ENCODE measurements around the gene CLASP1.
"Not testable (repeated sequence)": the region's sequence is repeated elsewhere in the genome, so short reads cannot be mapped to it uniquely, and the experiment has no call there.

The CLASP1 gene

GRCh38 chr2:121468936-121469335 lies 180.3 kb downstream of the CLASP1 start:
- no peak for DNase-seq

- DNase-seq: no peak
Measured at GRCh38 chr2:121459291-121459690, 190.0 kb downstream of the CLASP1 start.

GRCh38 chr2:121456325-121456724 lies 192.9 kb downstream of the CLASP1 start:
- no peak for DNase-seq

GRCh38 chr2:121455446-121455845 lies 193.8 kb downstream of the CLASP1 start:
- no peak for DNase-seq

- no peak for DNase-seq
Measured at GRCh38 chr2:121454549-121455090, 194.6 kb downstream of the CLASP1 start.

GRCh38 chr2:121451398-121451797 lies 197.9 kb downstream of the CLASP1 start:
- DNase-seq: no peak

GRCh38 chr2:121450301-121450700 lies 199.0 kb downstream of the CLASP1 start:
- DNase-seq: no peak

GRCh38 chr2:121446647-121447241 lies 202.5 kb downstream of the CLASP1 start:
- no peak for DNase-seq

- DNase-seq: no peak
Measured at GRCh38 chr2:121442889-121443288, 206.4 kb downstream of the CLASP1 start.

GRCh38 chr2:121438290-121438689 lies 211.0 kb downstream of the CLASP1 start:
- not testable (repeated sequence) for DNase-seq

GRCh38 chr2:121436918-121437317 lies 212.3 kb downstream of the CLASP1 start:
- no peak for DNase-seq

- no peak for DNase-seq
Measured at GRCh38 chr2:121435790-121436189, 213.5 kb downstream of the CLASP1 start.

GRCh38 chr2:121431214-121431613 lies 218.0 kb downstream of the CLASP1 start:
- DNase-seq: no peak

GRCh38 chr2:121429927-121430520 lies 219.2 kb downstream of the CLASP1 start:
- DNase-seq: no peak

- no peak for DNase-seq
Measured at GRCh38 chr2:121429119-121429903, 220.0 kb downstream of the CLASP1 start.

GRCh38 chr2:121427187-121427689 lies 222.0 kb downstream of the CLASP1 start:
- no peak for DNase-seq

- DNase-seq: no peak
Measured at GRCh38 chr2:121420486-121420885, 228.8 kb downstream of the CLASP1 start.

GRCh38 chr2:121419081-121419699 lies 230.1 kb downstream of the CLASP1 start:
- DNase-seq: no peak

- no peak for DNase-seq
Measured at GRCh38 chr2:121418494-121419058, 230.7 kb downstream of the CLASP1 start.

GRCh38 chr2:121417826-121418225 lies 231.4 kb downstream of the CLASP1 start:
- DNase-seq: no peak

GRCh38 chr2:121415727-121416126 lies 233.5 kb downstream of the CLASP1 start:
- no peak for DNase-seq

GRCh38 chr2:121412349-121412748 lies 236.9 kb downstream of the CLASP1 start:
- no peak for DNase-seq

GRCh38 chr2:121409966-121410365 lies 239.3 kb downstream of the CLASP1 start:
- DNase-seq: no peak

Measured in NCI-H69 (cell line).